DMS79 (cell line): Measurements from ENCODE around the gene TNMD.
"Not testable (repeated sequence)": the region's sequence is repeated elsewhere in the genome, so short reads cannot be mapped to it uniquely, and the experiment has no call there.

ENCODE experiments used
- DNase-seq: peaks from one replicate; lab custom pipeline; 2025; lab: John Stamatoyannopoulos, UW

TNMD gene

DNA sequence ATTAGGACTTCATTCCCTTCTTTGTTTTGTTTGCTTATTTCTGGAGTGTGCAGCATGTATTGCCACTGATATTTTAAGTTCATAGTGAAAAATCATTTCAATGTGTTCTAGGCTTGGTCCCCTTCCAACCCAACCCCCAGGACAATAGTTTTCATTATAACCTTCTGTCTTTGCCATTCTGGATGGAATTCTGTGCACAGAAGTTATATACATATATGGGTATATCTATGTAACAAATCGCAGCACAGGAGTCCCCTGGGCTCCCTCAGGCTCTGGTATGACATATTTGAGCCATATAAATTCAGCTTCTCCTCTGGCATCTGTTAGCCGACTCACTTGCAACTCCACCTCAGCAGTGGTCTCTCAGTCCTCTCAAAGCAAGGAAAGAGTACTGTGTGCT, at the start of gene TNMD:
Gene TNMD, plus strand, starts transcription at position 326 of the 400 bp plus-strand sequence. CDS start 83 bp downstream, outside the sequence.
- no peak for DNase-seq

DNA sequence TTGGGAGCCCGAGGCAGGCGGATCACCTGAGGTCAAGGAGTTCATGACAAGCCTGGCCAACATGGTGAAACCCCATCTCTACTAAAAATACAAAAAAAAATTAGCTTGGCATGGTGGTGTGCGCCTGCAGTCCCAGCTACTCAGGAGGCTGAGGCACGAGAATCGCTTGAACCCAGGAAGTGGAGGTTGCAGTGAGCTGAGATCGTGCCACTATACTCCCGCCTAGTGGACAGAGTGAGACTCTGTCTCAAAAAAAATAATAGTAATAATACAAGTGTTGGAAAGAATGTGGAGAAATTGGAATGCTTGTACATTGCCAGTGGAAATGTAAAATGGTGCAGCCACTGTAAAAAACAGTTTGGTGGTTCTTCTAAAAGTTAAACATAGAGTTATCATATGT, 19.2 kb upstream of the TNMD start:
- not testable (repeated sequence) for DNase-seq

DNA sequence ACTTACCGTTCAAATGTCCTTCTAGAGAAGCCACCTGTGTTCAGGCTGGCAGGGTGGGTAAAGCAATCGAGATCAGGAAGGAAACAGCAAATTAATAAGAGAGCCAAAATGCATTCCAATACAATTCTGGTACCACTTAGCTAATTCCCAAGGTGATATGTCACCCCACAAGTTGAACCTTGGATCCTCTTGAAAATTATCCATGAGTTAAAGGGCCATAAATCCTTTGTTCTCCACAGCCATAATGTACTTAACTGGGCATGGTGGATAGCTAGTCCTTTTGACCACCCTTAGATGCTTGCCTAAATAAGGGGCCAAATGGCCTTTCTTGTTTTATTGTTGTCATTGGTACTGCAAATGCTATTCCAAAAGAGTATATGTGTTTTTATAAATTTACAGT, 2.0 kb downstream of the TNMD start:
- no peak for DNase-seq

DNA sequence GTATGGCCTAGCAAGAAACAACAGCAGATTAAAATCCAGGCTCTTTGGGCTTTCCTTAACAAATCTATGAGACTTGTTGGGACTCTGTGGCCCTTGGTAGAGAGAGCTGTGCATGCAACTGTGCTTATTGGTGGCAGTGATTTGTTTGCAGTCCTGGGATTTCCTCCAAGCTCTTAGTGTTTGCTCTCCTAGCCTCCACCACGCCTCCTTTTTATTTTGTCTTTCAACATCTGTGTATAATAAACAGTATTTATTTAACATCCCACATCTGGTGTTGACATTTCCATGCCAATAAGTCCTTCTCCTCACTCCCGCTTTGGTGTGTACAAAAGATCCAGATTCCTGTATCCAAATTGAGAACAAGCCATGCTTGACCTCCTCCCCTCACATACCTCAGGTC, 3.1 kb downstream of the TNMD start:
- no peak for DNase-seq

DNA sequence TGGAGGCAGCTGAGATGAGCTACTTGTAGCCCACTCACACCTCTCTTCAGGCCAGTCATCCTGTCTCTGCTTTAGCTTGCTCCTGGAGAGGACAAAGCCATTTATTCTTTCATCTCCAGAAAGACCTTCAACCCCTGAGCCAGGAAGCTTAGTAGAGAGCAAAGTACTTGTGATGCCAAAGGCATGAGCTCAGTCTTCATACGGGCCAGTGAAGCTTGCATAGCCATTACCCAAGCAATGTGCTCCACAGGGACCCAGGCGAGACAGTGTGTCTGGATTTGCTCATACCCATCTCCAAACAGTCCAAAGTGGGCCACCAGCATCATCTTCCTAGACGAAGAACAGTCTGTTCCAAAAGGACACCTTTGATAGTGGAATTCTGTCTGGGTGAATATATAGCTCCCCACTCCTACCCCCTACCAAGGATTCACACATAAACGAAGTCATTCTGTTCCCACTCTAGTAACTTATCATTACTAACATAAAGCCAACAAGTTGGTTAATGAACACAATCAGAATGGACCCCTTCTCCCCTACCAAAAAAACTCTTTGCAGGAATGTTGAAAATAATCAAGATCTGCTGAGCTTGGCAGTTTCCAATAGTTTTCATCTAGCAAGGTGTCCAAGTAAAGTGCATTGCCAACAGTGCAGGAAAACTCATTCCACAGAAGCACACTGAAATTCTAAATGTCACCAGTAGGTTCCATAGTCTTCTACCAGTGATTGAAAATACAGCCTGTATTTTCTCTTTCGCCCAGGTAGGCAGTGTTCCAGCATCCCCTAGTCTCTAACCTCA, 6.7 kb downstream of the TNMD start:
- DNase-seq: no peak

DNA sequence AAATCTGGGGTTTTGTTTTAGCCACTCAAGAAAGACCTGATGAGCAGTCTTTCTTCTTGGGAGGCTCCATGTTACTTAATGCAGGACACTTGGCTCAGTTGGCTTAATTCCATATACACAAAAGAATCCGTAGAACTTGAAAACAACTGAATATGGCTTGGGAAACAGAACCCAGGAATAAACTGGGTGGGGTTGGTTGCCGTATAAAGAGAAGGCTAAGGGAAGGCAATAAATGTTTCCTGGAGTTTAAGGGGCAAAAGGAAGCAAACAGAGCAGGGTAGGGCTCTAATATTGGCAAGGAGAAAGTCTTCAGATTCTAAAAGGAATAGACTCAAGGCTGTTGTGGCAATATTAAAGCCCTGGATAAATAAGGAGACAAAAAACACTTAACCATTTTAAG, 8.4 kb downstream of the TNMD start:
- no peak for DNase-seq

DNA sequence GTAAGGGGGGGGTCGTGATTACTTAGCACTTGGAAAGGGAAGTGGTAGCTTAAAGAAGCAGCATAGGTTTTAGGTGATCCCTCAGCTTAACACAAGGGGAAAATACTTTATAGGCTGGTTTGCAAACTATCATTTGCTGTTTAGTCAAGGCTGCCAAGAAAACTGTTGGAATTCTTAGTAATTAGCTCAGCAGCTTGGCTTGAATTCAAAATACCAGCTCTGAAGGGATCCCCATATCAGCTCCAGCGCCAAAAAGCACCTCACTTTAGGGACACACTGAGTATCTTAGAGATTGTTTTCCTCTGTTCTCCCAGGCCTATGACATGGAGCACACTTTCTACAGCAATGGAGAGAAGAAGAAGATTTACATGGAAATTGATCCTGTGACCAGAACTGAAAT, 8.8 kb downstream of the TNMD start:
- no peak for DNase-seq

DNA sequence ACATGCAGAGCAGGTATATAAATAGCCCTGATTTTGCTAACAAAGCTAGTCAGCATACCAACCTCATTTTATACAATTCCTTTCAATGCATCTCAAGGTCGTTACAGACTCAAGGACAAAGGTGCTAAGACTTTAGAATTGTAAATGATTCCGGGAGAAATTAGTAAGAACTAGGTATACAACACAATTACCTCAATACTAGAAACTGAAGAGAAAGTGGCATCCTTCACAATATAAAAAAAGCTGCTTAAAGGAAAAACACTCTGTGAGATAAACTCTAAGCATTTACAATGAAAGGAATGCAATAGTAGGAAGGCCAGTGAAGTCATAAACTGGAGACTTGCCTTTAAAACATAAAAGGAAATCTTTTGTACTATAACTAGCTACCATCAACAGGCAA, 11.9 kb downstream of the TNMD start:
- DNase-seq: no peak

DNA sequence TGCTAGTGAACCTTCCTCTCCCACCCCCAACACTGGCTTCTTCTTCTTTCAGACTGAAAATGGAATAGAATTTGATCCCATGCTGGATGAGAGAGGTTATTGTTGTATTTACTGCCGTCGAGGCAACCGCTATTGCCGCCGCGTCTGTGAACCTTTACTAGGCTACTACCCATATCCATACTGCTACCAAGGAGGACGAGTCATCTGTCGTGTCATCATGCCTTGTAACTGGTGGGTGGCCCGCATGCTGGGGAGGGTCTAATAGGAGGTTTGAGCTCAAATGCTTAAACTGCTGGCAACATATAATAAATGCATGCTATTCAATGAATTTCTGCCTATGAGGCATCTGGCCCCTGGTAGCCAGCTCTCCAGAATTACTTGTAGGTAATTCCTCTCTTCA, 14.7 kb downstream of the TNMD start:
- no peak for DNase-seq

DNA sequence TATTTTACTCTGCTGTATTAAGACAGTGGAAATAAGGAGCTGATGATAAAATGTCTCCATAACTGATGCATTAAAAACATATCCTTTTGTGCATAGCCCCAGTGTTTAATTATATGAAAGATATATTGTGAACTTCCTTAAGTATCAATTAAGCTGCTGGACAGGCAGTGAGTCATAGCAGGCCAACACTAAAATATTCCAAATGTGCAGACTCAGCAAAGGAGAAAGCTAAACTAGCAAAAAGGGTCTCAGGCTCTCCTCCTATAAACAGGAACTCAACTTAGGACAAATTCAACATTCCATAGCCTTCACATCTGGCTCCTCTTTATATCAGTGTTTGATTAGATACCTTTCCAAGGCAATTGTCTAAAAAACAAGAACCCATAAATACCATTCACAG, 15.6 kb downstream of the TNMD start:
- DNase-seq: no peak

DNA sequence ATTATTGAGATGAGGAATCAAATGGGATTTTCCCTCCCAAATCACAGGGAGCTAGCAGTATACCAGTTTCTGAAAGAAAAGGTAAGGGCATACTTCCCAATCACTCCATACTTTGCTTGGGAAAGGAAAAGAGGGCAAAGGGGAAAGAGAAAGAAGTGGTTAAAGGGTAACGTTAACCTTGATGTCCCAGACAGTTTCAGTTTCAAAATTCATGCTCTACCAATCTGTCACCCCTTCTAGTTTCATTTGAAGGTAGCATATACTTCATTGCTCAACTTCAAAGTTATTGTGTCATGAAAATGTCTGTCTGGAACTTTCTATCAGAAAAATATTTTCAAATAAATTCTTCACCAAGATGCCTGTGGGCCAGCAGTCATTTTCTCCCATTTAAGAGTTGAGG, 16.0 kb downstream of the TNMD start:
- DNase-seq: no peak

DNA sequence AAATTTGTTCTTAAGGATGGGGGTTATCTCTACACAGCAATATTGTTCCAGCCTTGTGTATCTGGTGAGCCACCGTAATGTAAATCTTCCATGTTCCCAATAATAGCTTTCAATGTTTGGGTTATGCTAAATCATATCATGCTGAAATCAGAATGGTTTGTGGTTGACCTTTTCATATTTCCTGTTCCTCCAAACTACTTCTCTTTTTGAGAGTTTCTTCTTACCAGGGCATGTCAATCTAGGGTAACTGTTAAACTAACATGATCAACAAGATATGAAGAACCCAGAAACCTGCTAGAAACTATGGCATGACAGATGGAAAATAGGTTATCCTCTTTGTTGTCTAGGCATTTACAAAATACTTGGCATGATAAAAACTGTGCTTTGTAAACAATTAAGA, 22.0 kb downstream of the TNMD start:
- no peak for DNase-seq

DNA sequence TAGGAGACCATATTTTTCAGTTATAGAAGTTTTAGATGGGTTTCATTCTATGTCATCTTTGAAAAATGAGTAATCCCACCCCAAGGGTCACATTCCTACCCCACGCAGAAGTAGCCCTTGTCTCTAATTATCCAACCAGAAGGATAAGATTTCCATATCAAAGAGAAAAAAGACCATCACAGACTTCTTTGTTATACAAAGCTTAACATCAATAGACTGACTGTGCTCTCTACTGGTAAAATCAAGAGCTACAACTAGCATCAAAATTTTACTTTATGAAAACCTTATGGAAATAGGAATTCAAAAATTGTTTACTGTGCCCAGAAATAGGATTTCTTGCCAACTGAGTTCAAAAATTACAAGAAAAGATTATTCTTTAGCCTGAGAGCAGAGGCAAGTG, 24.9 kb downstream of the TNMD start:
- no peak for DNase-seq

DNA sequence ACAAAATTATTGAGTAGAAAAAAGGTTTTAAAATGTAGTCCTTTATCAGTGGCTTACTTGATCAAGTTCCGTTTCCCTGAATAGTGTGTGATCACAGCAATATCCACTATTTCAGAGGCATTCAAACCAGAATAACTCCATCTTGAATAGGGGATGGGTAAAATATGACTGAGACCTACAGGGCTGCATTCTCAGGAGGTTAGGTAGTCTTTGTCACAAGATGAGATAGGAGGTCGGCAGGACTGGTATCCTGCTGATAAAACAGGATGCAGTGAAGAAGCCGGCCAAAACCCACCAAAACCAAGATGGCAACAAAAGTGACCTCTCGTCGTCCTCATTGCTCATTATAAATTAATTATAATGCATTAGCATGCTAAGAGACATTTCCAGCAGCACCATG, 27.2 kb downstream of the TNMD start:
- no peak for DNase-seq

DNA sequence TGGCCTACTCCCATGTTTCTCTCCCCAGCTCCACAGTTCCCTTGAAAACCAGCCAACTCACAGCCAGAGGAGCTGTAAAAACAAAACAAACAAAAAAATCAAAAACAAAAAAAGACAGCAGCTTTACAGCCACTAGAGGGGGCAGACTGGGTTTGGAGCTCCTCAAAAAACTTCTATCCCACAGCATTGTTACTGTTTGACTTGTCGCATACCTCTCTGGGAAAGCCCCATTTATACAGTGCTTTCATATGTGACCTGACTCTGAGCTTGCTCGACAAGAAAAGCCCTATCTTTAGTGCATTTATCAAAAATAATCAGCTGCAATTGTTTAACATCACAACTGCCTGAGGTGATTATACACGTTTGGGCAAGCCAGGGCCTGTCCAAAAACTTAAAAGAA, 30.3 kb downstream of the TNMD start:
- no peak for DNase-seq

DNA sequence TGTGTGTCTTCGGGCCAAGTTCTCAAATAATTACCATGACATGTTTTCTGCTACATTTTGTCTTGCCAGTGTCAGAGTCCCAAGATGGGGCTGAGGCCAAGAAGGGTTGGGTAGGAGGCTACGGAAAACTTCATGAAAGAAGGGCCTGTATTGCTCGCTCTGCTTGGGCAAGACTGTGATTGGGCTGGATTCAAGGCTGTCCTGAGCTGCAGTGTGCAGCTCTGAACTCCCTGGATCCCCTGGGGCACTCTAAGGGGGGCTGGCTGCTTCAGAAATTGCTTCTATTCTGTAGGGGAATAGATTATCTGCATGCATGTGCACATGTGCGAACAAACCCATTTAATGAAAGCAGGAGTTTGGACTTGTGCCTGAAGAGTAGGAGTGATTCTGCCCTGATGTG, 38.3 kb downstream of the TNMD start:
- DNase-seq: no peak

DNA sequence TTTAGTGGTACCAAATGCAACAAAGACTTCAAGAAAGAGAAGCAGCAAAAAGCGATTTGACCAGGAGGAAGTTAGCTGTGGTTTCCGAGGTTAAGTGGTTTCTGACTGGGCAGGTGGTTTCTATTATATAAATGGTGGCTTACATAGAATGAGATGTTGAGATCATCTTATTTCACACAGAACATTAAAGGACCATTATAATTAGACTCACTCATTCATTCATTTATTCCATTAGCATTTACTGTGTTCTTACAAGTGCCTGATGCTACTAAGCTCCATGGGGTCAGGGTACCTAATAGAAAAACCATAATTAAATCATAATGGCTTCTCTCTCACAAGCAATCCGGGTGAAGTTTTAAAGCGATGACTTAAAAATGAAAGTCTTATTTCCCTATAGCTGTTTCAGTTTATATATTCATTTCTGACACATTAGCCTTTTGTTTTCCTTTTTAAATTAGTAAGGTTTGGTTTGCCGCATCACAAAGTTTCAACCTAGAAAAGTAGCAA, 41.3 kb downstream of the TNMD start:
- DNase-seq: no peak

DNA sequence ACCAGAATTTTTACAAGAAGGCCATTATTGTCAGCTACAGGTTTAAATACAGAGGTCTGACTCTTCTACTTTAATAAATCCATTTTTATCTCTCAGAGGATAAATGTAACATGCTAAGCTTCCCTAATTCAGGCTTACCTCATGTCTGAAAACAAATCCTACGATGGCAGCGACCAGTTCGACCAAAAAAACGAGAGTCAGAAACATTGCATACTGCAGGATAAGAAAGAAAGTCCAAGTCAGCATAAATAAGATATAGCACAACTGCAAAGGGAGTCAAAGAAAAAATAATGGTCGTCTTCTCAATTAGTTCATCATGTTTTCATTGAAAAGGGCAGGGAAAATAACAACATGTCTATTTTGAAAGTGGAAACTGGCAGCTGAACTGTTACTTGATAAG, 50.3 kb downstream of the TNMD start:
- no peak for DNase-seq

DNA sequence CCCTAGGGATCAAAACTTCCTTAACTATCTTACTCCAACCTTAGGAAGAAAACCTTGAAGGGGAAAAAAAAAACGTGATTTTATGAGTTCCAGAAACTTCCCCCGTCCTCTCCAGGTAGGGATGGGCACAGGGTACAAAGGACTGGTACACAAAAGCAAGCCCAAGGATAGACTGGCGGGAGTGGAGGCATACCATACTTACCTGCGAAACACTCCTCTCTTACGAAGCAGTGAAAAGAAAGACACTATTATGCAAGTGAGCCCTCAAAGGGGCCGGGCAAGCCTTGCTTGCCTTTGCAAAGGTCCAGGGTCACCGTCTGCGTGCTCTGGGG, 51.2 kb downstream of the TNMD start:
- no peak for DNase-seq

DNA sequence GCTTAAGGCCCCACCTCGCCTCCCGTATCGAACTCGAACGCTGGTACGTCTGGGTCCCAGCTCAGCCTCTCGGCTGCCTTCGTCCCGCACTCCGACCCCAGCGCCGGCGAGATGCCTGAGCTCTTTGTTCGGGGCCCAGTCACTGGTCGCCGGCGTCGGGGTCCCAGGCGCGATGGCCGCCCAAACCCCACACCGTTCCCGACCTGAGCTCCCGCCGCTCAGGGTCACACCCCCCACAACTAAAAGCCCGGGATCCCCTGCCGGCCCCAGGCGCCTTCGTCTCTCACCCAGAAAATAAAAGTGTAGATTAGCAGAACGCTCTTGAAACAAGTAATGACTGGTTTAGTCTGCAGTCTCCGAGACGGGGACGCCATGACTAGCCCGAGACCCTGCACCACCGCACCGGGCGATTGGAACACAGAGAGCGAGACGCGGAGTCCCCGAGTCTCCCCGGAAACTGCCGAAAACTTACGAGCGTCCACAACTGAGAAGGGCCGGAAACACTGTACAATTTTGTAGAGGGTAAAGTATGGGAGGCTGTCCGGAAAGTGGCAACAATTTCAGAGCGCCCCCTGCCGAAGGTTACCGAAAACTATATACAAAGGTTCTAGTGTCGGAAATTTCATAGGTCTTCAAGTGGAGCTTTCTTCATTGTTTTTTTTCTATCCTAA, 51.7 kb downstream of the TNMD start, which contains the start of gene TSPAN6:
Gene TSPAN6, minus strand, starts transcription at position 486 of the 671 bp plus-strand sequence. Its CDS starts 112 bp downstream, at position 374.
- peak; percentile 74 for DNase-seq

DNA sequence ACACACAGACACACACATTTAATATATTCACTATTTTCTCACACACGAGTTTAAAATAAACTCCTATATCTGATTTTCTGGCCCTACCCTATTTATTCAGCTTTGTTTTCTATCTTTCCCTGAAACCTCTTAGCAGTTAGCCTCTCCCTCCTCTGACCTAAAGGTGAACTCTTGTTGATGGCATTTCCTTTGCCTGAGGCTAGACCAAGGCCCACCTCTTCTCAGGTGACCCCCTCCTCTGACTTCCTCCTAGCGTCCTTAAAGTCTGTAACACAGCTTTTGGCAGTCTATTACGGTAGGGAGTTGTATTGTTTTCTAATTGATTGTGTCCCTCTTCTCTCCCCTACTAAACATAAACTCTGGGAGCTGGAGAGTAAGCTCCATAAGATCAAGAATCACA, 57.6 kb downstream of the TNMD start:
- no peak for DNase-seq

DNA sequence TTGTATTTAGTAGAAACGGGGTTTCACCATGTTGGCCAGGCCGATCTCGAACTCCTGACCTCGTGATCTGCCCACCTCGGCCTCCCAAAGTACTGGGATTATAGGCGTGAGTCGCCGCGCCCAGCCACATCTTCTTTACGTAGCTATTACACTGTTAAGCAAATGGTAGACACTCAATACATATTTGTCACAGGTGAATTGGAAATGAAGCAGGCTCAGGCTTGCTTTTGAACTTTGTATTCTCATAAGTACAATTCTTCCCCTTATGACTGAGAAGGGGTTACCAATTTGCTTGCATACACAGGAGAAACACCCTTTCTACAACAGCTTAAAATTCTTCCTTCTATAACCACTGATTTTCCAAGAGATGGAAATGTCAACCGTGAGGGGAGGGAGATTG, 58.5 kb downstream of the TNMD start:
- DNase-seq: no peak
